Bronchus fibroblast of lung (primary cell): ENCODE data around the gene ITGB5. TPM values are rescaled to one million over a fixed set of nuclear protein-coding genes. Genes with fewer than 3 reads are reported as not detected.

Experiments
- total RNA-seq: library from RNA; depleted of rRNA; stranded (reverse); fragments of >200 nt; gene quantifications from 2 replicates; pipeline ENCODE4 v1.2.3, GENCODE V29; 2015

ITGB5 gene, protein sequence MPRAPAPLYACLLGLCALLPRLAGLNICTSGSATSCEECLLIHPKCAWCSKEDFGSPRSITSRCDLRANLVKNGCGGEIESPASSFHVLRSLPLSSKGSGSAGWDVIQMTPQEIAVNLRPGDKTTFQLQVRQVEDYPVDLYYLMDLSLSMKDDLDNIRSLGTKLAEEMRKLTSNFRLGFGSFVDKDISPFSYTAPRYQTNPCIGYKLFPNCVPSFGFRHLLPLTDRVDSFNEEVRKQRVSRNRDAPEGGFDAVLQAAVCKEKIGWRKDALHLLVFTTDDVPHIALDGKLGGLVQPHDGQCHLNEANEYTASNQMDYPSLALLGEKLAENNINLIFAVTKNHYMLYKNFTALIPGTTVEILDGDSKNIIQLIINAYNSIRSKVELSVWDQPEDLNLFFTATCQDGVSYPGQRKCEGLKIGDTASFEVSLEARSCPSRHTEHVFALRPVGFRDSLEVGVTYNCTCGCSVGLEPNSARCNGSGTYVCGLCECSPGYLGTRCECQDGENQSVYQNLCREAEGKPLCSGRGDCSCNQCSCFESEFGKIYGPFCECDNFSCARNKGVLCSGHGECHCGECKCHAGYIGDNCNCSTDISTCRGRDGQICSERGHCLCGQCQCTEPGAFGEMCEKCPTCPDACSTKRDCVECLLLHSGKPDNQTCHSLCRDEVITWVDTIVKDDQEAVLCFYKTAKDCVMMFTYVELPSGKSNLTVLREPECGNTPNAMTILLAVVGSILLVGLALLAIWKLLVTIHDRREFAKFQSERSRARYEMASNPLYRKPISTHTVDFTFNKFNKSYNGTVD
- 67.3 and 71.8 TPM in 2 replicates for total RNA-seq

DNA sequence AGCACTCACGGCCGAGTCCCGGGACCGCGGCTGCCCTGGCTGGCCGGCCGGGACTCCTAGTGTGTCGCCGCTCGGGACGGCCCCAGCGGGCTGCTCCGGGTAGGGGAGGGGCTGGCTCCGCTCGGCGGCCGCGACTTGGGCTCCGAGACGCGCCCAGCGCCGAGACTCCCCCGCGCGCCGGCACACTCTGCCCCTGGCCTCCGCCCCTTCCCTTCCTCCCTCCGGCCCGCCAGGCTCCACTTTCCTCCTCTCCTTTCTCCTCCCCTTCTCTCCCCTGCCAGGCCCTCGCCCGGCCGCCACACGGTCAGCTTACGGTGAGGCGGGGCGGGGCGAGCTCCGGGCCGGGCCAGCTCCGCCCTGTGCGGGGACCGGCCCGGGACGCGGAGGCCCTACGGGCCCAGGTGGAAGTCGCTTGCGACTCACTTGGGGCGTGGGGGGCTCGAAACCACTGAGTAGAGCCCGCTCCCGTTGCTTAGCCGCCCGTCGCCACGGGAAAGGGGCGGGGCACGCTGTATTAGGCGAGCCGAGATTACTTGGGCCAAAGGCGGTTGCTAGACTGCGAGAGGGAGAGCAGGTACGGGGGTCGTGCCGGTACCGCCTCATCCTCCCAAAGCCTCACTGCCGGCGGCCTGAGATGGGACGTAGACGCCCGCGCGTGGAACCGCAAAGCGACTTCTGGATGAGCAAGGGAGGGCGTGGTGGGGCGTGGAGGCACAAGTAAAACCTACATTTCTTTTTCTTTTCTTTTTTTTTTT lies at the start of gene ITGB5:
TSS of gene ITGB5 (minus strand) at position 189 of the 755 bp plus-strand sequence. CDS start 365 bp downstream, outside the sequence.

DNA sequence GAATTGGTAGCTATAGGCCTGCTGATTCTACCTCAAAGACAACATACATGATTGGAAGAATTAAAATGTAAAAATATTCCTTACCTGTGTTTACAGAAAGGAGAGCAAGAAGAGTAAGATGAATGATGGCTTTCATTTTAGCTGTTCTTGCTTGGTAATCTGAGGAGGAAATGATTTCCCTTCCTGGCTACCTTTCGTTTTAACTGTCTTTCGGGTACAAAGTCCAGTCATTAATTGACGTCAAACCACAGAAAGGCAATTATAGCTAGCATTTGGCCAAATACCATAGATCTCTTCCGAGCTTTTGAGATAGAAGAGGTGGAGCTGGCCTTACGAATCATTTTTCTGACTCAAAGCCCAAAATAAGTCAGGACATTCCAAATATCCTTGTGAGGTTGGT lies 47.4 kb upstream of the ITGB5 start, which contains the start of gene MUC13:
TSS of gene MUC13 (minus strand) at position 175 of the 400 bp plus-strand sequence. CDS start at position 136, 39 bp downstream.

DNA sequence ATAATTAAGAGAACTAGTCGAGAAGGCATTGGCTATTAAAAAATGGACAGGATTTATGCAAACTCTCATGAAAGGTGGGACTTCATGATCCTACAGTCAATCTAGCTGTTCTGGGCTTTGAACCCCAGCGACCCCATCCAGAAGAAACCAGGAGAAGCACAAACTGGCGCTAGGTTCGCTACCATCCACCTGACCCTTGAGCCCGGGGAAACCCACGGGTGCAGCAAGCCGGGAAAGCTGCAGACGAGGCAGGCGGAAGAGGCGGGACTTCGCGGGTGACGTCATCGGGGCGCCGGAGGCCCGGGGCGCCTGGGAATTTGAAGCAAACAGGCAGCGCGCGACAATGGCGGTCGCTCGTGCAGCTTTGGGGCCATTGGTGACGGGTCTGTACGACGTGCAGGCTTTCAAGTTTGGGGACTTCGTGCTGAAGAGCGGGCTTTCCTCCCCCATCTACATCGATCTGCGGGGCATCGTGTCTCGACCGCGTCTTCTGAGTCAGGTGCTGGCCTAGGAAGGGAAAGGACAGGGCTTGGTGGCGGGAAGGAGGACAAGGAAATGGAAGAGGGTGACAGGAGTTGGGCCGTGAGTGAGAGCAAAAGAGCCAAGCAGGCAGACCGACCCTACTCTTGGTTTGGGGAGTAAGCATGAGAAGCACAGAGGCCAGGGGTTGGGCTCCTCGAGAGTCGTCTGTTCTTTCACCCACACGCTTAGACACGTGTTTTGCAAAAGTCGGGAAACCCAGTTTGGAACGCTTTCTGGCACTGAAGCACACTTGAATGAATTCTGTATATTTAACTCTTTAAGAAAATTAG lies 156.8 kb downstream of the ITGB5 start, which contains the start of gene UMPS:
TSS of gene UMPS (plus strand) at position 324 of the 812 bp plus-strand sequence. CDS start at position 344, 20 bp downstream.

Other genes starting within 250 kb of the ITGB5 start
- gene UMPS, start 156.9 kb downstream of the ITGB5 start, total RNA-seq: 22.7 and 26.0 TPM in 2 replicates
- not detected in 2 replicates for gene MUC13, start 47.4 kb upstream of the ITGB5 start, total RNA-seq
- gene HEG1, start 168.6 kb upstream of the ITGB5 start, total RNA-seq: 40.9 and 48.9 TPM in 2 replicates